Activated CD4-positive, alpha-beta T cell treated with anti-CD3 and anti-CD28 coated beads, Interleukin-2, Interleukin-4, amounts not matched to agents 100 ng/mL and 50 ng/mL, durations not matched to agents 16 hours and 8 hours (primary cell): ENCODE measurements around the gene QPCTL.

Experiments used
- DNase-seq: peaks from one replicate; pipeline ENCODE4 v3.0.0-alpha.2; 2020; ENCODE audit warnings: low spot score

The QPCTL gene

GRCh38 chr19:45692187-45693105 is at the start of gene QPCTL:
QPCTL (plus strand) TSS chr19:45692666; CDS start chr19:45692704, 38 bp downstream.
- DNase-seq = peak; percentile 99

GRCh38 chr19:45643024-45643926 is 49.2 kb upstream of the QPCTL start:
- DNase-seq = peak; percentile 97

GRCh38 chr19:45643927-45644771 is 48.3 kb upstream of the QPCTL start:
- DNase-seq = no peak

DNA sequence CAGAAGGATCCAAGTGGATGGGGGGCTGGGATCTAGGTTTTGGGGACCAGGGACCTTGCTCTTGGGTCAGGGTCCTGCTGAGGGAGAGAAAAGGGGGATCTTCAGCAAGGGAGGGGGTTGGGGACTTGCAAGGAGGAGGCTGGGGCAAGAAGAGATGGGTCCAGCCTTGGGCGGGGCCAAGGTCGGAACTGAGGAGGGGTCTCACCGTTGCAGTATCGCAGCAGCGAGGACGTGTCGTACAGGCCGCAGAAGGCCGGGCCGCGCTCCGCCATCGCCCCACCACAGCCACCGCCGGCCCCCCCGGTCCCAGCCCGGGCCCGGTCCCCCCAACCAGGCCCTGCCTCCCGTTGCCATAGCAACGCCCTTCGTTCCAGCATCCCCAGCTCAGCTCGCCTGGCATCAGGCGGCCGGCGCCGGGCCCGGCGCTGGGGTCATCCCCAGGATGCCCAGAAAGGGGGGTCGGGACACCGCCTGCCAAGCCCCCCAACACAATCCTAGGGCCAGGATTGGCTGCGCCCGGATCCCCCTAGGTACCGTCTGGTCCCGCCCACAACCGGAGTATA is 47.3 kb upstream of the QPCTL start:
- DNase-seq = no peak

DNA sequence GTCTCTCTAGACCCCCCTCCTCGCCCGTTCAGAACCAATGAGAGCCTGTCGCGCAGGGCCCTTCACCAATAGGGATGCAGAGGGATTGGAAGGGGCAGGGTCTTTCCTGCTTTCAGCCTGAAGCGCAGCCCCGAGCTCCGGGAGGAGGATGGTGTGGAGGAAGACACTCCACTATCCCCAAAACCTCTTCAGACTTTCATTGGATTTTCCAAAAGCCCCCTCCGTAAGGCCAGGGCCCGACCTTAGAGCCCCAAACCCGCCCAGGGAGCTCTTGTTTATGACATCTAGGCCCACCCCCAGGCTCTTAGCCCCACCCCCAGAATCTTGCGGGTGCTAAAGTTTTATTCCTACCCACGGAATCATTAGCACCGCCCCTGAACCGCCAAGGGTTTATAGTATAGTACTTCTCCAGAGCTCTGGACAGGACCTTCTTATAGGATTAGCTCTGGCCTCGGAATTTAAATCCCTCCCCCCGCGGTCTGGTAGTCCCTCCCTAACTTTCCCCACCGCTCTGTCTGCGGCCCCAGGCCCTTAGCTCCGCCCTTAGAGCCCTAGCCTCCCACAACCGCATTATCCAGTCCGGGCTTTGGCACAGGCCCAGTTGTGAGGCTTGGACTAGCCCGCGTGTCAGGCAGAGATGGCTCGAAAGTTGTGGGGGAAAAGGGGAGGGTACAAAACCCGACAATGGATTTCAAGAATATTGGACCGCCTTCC is 46.7 kb upstream of the QPCTL start:
- DNase-seq = peak; percentile 86

DNA sequence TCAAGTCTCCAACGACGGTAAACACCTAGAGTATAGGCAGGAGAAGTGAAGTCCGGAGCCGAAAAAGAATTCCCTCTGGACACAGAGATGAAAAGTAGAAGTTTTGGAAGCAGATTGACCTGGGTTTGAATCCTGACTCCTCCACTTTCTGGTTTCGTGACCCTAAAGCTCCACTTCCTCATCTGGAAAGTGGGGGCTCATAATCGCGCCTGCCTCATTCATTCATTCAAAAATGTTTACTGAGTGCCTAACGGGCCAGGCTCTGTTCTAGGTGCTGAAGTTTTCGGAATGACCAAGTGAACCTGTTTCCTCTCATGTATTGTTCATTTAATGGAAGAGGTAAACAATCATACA is 46.1 kb upstream of the QPCTL start:
- no peak for DNase-seq

DNA sequence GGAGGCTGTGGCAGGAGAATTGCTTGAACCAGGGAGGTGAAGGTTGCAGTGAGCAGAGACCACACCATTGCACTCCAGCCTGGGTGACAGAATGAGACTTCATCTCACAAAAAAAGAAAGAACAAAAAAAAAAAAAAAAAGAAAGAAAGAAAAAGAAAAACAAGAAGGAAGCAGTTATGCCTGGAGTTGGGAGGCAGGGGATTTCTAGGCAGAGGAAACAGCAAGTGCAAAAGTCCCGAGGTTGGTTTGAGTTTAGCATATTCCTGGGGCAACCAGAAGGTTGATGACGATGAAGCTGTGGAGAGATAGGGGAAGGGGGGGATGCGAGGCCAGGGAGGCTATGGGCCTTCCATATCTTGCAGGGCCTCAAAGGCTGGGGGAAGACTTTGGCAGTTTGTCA is 41.7 kb upstream of the QPCTL start:
- DNase-seq = no peak

DNA sequence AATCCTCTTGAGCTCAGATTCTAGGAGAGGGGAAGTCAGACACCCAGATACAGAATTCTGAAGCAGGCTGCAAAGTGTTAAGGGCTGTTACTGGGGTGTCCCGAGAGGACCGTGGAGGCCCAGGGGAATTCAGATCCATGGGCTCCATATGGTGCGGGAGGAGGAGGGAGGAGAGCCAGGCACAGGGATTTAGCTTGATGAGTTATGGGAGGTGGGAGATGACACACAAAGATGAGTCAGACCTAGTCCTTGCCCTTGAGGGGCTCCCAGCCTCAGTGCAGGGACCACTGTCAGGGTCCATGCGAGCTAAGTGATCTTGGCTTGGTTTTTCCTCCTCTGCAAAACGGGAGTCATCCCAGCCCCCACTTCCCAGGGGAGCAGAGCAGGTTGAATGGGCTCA is 38.8 kb upstream of the QPCTL start:
- DNase-seq = no peak

- no peak for DNase-seq
Measured at GRCh38 chr19:45655073-45655472, 37.4 kb upstream of the QPCTL start.

- DNase-seq = no peak
Measured at GRCh38 chr19:45657520-45658167, 34.8 kb upstream of the QPCTL start.

- DNase-seq = no peak
Measured at GRCh38 chr19:45659096-45659729, 33.3 kb upstream of the QPCTL start.

DNA sequence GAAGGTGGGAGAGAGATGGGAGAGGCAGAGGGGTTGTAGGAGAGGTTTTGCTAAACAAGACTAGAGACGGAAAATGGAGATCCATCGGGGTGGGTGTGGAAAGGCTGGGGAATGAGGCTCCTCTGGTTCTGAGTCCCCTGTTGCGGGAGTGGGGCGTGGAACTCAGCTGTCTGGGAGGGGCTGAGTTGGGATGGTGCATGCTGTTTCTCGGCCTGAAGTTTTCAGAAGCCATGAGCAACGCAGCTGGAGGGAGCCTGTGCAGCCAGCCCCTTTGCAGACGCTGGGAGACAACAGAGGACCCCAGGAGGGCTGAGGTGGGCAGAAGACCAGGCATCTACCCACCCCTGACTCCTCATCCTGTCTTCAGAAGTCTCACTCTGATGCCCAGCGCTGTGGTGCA is 31.8 kb upstream of the QPCTL start:
- DNase-seq = no peak

- no peak for DNase-seq
Measured at GRCh38 chr19:45663800-45664199, 28.7 kb upstream of the QPCTL start.

- DNase-seq = no peak
Measured at GRCh38 chr19:45664575-45664974, 27.9 kb upstream of the QPCTL start.

GRCh38 chr19:45667620-45668341 is 24.7 kb upstream of the QPCTL start, which contains the start of gene GIPR:
GIPR (plus strand) TSS chr19:45668221; CDS start chr19:45669521, 1,300 bp downstream.
- peak; percentile 62 for DNase-seq

- no peak for DNase-seq
Measured at GRCh38 chr19:45668342-45668871, 24.1 kb upstream of the QPCTL start.

GRCh38 chr19:45670670-45671453 is 21.6 kb upstream of the QPCTL start:
- DNase-seq = peak; percentile 87

DNA sequence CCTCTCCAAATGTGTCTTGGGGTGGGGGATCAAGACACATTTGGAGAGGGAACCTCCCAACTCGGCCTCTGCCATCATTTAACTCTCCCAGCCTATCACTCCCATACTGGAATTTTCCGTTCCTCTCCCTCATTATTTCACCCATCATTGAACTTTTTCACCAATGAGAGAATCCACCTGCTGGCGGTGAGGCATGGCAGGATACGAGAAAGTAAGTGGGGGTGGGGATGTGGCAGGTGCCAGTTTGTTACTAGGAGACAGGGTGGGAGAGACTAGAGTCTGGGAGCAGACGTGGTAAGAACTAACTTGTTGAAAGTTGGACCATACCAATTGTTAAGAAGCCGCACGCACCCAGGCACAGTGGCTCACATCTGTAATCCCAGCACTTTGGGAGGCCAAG is 17.5 kb upstream of the QPCTL start:
- no peak for DNase-seq
